ENCODE data around the gene ADH1A. TPM values are rescaled to one million over a fixed set of nuclear protein-coding genes. Genes with fewer than 3 reads are reported as not detected.

Gene ADH1A
- total RNA-seq, 1 experiment from 2014 or later, result 0.21 TPM

GRCh38 chr4:99315839-99316238 is 25.1 kb upstream of the ADH1A start:
- intact Hi-C loops (cut with micrococcal nuclease), result no loop called here
- TF ChIP-seq, protein P1, sequence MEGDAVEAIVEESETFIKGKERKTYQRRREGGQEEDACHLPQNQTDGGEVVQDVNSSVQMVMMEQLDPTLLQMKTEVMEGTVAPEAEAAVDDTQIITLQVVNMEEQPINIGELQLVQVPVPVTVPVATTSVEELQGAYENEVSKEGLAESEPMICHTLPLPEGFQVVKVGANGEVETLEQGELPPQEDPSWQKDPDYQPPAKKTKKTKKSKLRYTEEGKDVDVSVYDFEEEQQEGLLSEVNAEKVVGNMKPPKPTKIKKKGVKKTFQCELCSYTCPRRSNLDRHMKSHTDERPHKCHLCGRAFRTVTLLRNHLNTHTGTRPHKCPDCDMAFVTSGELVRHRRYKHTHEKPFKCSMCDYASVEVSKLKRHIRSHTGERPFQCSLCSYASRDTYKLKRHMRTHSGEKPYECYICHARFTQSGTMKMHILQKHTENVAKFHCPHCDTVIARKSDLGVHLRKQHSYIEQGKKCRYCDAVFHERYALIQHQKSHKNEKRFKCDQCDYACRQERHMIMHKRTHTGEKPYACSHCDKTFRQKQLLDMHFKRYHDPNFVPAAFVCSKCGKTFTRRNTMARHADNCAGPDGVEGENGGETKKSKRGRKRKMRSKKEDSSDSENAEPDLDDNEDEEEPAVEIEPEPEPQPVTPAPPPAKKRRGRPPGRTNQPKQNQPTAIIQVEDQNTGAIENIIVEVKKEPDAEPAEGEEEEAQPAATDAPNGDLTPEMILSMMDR (IDR thresholded peaks at IDR 0.05; ENCODE audit: unreplicated experiment), result no peak
- H3K36me3 Mint-ChIP-seq (ENCODE audit: insufficient read depth, unreplicated experiment), result peaks cover 93% of the 10 kb centered on the region
- H3K27me3 Mint-ChIP-seq (ENCODE audit: insufficient read depth, unreplicated experiment), result no peaks in the 10 kb centered on the region
- peak overlapping the region; percentile 23 for H3K27ac Mint-ChIP-seq (ENCODE audit: low read depth, unreplicated experiment)
- no TSS peak for BruUV-seq (replicated peaks)
- no peak overlapping the region for H3K4me3 Mint-ChIP-seq (ENCODE audit: unreplicated experiment)
- H3K9me3 Mint-ChIP-seq (ENCODE audit: unreplicated experiment), result no peaks in the 10 kb centered on the region
- DNase-seq (ENCODE audit: unreplicated experiment), result no peak
- H3K4me1 Mint-ChIP-seq (ENCODE audit: insufficient read depth, unreplicated experiment), result no peaks in the 10 kb centered on the region
- CTCF ChIA-PET, result no interaction called here
- POLR2A ChIA-PET, result no interaction called here

DNA sequence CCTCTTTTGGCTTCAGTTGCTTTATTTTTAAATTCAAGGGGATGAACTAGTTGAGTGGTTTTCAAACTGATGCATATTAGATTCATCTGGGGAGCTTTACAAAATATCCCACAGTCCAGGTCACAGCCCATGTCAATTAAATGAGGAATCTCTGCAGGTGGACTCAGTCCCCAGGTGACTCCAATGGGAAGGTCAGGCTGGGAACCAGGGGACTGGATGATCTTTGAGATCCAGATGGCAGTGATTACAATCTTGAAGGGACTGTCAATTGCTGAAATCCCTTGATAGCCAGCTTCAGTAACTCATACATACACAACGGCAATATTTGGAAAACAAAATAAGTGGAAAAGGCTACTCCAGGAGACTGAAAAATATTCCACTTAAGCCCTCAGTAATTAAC is 23.4 kb upstream of the ADH1A start:
- H3K9me3 Mint-ChIP-seq (ENCODE audit: unreplicated experiment), result no peaks in the 10 kb centered on the region
- H3K36me3 Mint-ChIP-seq (ENCODE audit: insufficient read depth, unreplicated experiment), result peaks cover 99% of the 10 kb centered on the region
- intact Hi-C loops (cut with micrococcal nuclease), result no loop called here
- H3K4me1 Mint-ChIP-seq (ENCODE audit: insufficient read depth, unreplicated experiment), result no peaks in the 10 kb centered on the region
- H3K4me3 Mint-ChIP-seq (ENCODE audit: unreplicated experiment), result no peak overlapping the region
- H3K27me3 Mint-ChIP-seq (ENCODE audit: insufficient read depth, unreplicated experiment), result no peaks in the 10 kb centered on the region
- TF ChIP-seq, protein P1 (IDR thresholded peaks at IDR 0.05; ENCODE audit: unreplicated experiment), result no peak
- CTCF ChIA-PET, result no interaction called here
- DNase-seq (ENCODE audit: unreplicated experiment), result no peak
- H3K27ac Mint-ChIP-seq (ENCODE audit: low read depth, unreplicated experiment), result peak overlapping the region; percentile 23
- POLR2A ChIA-PET, result no interaction called here
- no TSS peak for BruUV-seq (replicated peaks)

- no peak for DNase-seq (ENCODE audit: unreplicated experiment)
- ChIA-PET POLR2A (interaction anchor here (0.6 to 1.5 kb wide), 5 partner anchors 8 to 72 kb away, joined by 3 to 6 read pairs (median 4); no protein-coding TSS in a partner anchor), CTCF (no interaction called here)
- intact Hi-C loops (cut with micrococcal nuclease), result no loop called here
- Mint-ChIP-seq H3K9me3 (ENCODE audit: unreplicated experiment) (no peaks in the 10 kb centered on the region), H3K4me3 (ENCODE audit: unreplicated experiment) (no peak overlapping the region), H3K36me3 (ENCODE audit: insufficient read depth, unreplicated experiment) (peaks cover 100% of the 10 kb centered on the region), H3K27ac (ENCODE audit: low read depth, unreplicated experiment) (no peak overlapping the region), H3K4me1 (ENCODE audit: insufficient read depth, unreplicated experiment) (no peaks in the 10 kb centered on the region), H3K27me3 (ENCODE audit: insufficient read depth, unreplicated experiment) (no peaks in the 10 kb centered on the region)
- no TSS peak for BruUV-seq (replicated peaks)
- TF ChIP-seq, protein P1 (IDR thresholded peaks at IDR 0.05; ENCODE audit: unreplicated experiment), result no peak
These were observed 19.6 kb upstream of the ADH1A start for GRCh38 chr4:99310389-99310788.

GRCh38 chr4:99305638-99306400 is 15.0 kb upstream of the ADH1A start:
- Mint-ChIP-seq H3K36me3 (ENCODE audit: insufficient read depth, unreplicated experiment) (peaks cover 61% of the 10 kb centered on the region), H3K27me3 (ENCODE audit: insufficient read depth, unreplicated experiment) (no peaks in the 10 kb centered on the region), H3K27ac (ENCODE audit: low read depth, unreplicated experiment) (no peak overlapping the region), H3K4me1 (ENCODE audit: insufficient read depth, unreplicated experiment) (peaks cover 10% of the 10 kb centered on the region), H3K9me3 (ENCODE audit: unreplicated experiment) (no peaks in the 10 kb centered on the region), H3K4me3 (ENCODE audit: unreplicated experiment) (no peak overlapping the region)
- no TSS peak for BruUV-seq (replicated peaks)
- intact Hi-C loops (cut with micrococcal nuclease), result no loop called here
- ChIA-PET POLR2A (no interaction called here), CTCF (interaction anchor here (0.6 to 0.7 kb wide), 3 partner anchors 35 to 1043 kb away, joined by 3 to 4 read pairs (median 3); no protein-coding TSS in a partner anchor)
- DNase-seq (ENCODE audit: unreplicated experiment), result no peak
- TF ChIP-seq, protein P1 (IDR thresholded peaks at IDR 0.05; ENCODE audit: unreplicated experiment), result no peak
